Astrocyte of the spinal cord (primary cell): ENCODE data around the gene RASL12.
"Not testable (repeated sequence)": the region's sequence is repeated elsewhere in the genome, so short reads cannot be mapped to it uniquely, and the experiment has no call there.

Source experiments
- DNase-seq: peaks from one replicate; pipeline ENCODE4 v3.0.0; 2011; ENCODE audit warnings: low read depth, low spot score
- H3K4me3 ChIP-seq: 2 replicates; pipeline ENCODE4 v1.5.1; 2011; ENCODE audit warnings: low read depth, mild to moderate bottlenecking, low read length, moderate library complexity
- CTCF ChIP-seq: IDR thresholded peaks from 2 replicates; pipeline ENCODE4 v1.5.1; 2012; ENCODE audit warnings: low read depth, mild to moderate bottlenecking, low read length, inconsistent platforms
- in situ Hi-C: cut with HindIII; loops from 2 replicates; pipeline ENCODE4 v1.10.0; 2017; ENCODE audit warnings: low sequenced_read_pairs

Gene RASL12

GRCh38 chr15:65102912-65103311, 35.1 kb upstream of the RASL12 start:
- in situ Hi-C loops: no loop called here
- TF ChIP-seq CTCF: no peak
- no peak for DNase-seq
- H3K4me3 ChIP-seq: no peak overlapping the region

GRCh38 chr15:65101891-65102708, 34.3 kb upstream of the RASL12 start:
- H3K4me3 ChIP-seq: no peak overlapping the region
- DNase-seq: no peak
- no peak for TF ChIP-seq CTCF
- in situ Hi-C loops: no loop called here

- peak; percentile 45 for DNase-seq
- H3K4me3 ChIP-seq: no peak overlapping the region
- peak; percentile 91 for TF ChIP-seq CTCF
- in situ Hi-C loops: no loop called here
These were observed 33.7 kb upstream of the RASL12 start for GRCh38 chr15:65101411-65101890.

GRCh38 chr15:65100442-65100841, 32.7 kb upstream of the RASL12 start:
- in situ Hi-C loops: no loop called here
- no peak for DNase-seq
- H3K4me3 ChIP-seq: no peak overlapping the region
- no peak for TF ChIP-seq CTCF

GRCh38 chr15:65099801-65100200, 32.0 kb upstream of the RASL12 start:
- in situ Hi-C loops, H3K4me3 ChIP-seq, DNase-seq: not testable (repeated sequence)

- DNase-seq: no peak
- H3K4me3 ChIP-seq: no peak overlapping the region
- no peak for TF ChIP-seq CTCF
- in situ Hi-C loops: no loop called here
These were observed 31.5 kb upstream of the RASL12 start for GRCh38 chr15:65099336-65099735.

- in situ Hi-C loops: no loop called here
- TF ChIP-seq CTCF: no peak
These were observed 30.0 kb upstream of the RASL12 start for GRCh38 chr15:65097651-65098263.

More at GRCh38 chr15:65097651-65098263, 30.0 kb upstream of the RASL12 start:
- no peak for DNase-seq
- H3K4me3 ChIP-seq: no peak overlapping the region
